ENCODE measurements around the gene ARID3A. TPM values are rescaled to one million over a fixed set of nuclear protein-coding genes. Genes with fewer than 3 reads are reported as not detected.
A peak's percentile ranks its signal among the peaks of the same experiment; 100 is the strongest.

Gene ARID3A
- total and polyA plus RNA-seq, 2 of the 13 experiments (the other 11 are each of a cell fraction or from before 2014, with no cell fraction given) = 71.3 to 77.9 TPM

- TF ChIP-seq JUND (CRISPR knock-in tag; IDR thresholded peaks at IDR 0.05) = peak; percentile 14; the same call in 1 of the 2 replicates
- TF ChIP-seq ZNF232 (CRISPR knock-in tag; IDR thresholded peaks at IDR 0.05; ENCODE audit: borderline replicate concordance) = peak; percentile 82; the same call in 1 of the 2 replicates
- no peak for TF ChIP-seq ZNF383 (CRISPR knock-in tag; IDR thresholded peaks at IDR 0.05; ENCODE audit: borderline replicate concordance)
- no peak for TF ChIP-seq ZNF24 (IDR thresholded peaks at IDR 0.05)
- no peak; the same call in 1 of the 2 replicates for TF ChIP-seq TOPORS (CRISPR knock-in tag; IDR thresholded peaks at IDR 0.05)
- TF ChIP-seq ZNF747 (CRISPR knock-in tag; IDR thresholded peaks at IDR 0.05; ENCODE audit: borderline replicate concordance) = no peak; the same call in 1 of the 2 replicates
- TF ChIP-seq NR2F2 (IDR thresholded peaks at IDR 0.05; ENCODE audit: borderline replicate concordance, low read depth) = peak; percentile 51; the same call in 1 of the 2 replicates
- TF ChIP-seq TOE1 (CRISPR knock-in tag; IDR thresholded peaks at IDR 0.05) = 0 out of 2 replicates have a peak, but pooled peaks have one; percentile 77
- TF ChIP-seq RXRA (CRISPR knock-in tag; IDR thresholded peaks at IDR 0.05) = peak; percentile 95
- TF ChIP-seq KLF6 (CRISPR knock-in tag; IDR thresholded peaks at IDR 0.05) = peak; percentile 97
- TF ChIP-seq TBX3 (IDR thresholded peaks at IDR 0.05; ENCODE audit: borderline replicate concordance) = peak; percentile 90
- peak; percentile 69; the same call in 1 of the 2 replicates for TF ChIP-seq THAP9 (CRISPR knock-in tag; IDR thresholded peaks at IDR 0.05; ENCODE audit: borderline replicate concordance)
- TF ChIP-seq ZNF674 (CRISPR knock-in tag; IDR thresholded peaks at IDR 0.05; ENCODE audit: low read depth) = no peak
- TF ChIP-seq MAFG (CRISPR knock-in tag; IDR thresholded peaks at IDR 0.05) = no peak
- TF ChIP-seq GMEB1 (CRISPR knock-in tag; IDR thresholded peaks at IDR 0.05; ENCODE audit: borderline replicate concordance) = 0 out of 2 replicates have a peak, but pooled peaks have one; percentile 20
- peak; percentile 60 for TF ChIP-seq ZNF629 (CRISPR knock-in tag; conservative IDR thresholded peaks at IDR 0.05)
- TF ChIP-seq STAT5B (CRISPR knock-in tag; IDR thresholded peaks at IDR 0.05) = no peak
- TF ChIP-seq KLF13 (CRISPR knock-in tag; IDR thresholded peaks at IDR 0.05) = no peak
- 0 out of 2 replicates have a peak, but pooled peaks have one; percentile 71 for TF ChIP-seq NFATC3 (CRISPR knock-in tag; IDR thresholded peaks at IDR 0.05)
- 0 out of 2 replicates have a peak, but pooled peaks have one; percentile 46 for TF ChIP-seq HINFP (CRISPR knock-in tag; IDR thresholded peaks at IDR 0.05; ENCODE audit: low read depth)
- TF ChIP-seq, protein P1, sequence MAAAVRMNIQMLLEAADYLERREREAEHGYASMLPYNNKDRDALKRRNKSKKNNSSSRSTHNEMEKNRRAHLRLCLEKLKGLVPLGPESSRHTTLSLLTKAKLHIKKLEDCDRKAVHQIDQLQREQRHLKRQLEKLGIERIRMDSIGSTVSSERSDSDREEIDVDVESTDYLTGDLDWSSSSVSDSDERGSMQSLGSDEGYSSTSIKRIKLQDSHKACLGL (CRISPR knock-in tag; IDR thresholded peaks at IDR 0.05) = peak; percentile 95; the same call in 1 of the 2 replicates
- no peak; the same call in 1 of the 2 replicates for TF ChIP-seq ZNF326 (CRISPR knock-in tag; IDR thresholded peaks at IDR 0.05; ENCODE audit: borderline replicate concordance)
Observed at GRCh38 chr19:934865-935479, 9.1 kb downstream of the ARID3A start (continued).

Measured in HepG2 (cell line).